GM12891 (cell line): Measurements from ENCODE around the gene ATE1.
A peak's percentile ranks its signal among the peaks of the same experiment; 100 is the strongest.

Experiments
- DNase-seq: peaks from one replicate; pipeline ENCODE4 v3.0.0; 2011; ENCODE audit warnings: low spot score; ENCODE audit not compliant: insufficient read length
- FAIRE-seq: peaks from 2 replicates; lab custom pipeline; 2011; peaks lifted over from hg19 to GRCh38; lab: Jason Lieb, UNC
- PAX5 ChIP-seq: IDR thresholded peaks from 2 replicates; pipeline ENCODE4 v1.6.1; 2011; ENCODE audit warnings: low read length, moderate library complexity, mild to moderate bottlenecking; ENCODE audit not compliant: insufficient read depth, severe bottlenecking
- POLR2A ChIP-seq: IDR thresholded peaks from 2 replicates; pipeline ENCODE4 v1.6.1; 2011; ENCODE audit warnings: low read depth, low read length, control low read depth
- POLR2AphosphoS5 ChIP-seq: IDR thresholded peaks from 2 replicates; pipeline ENCODE4 v1.6.1; 2011; ENCODE audit warnings: low read depth, low read length, control low read depth
- POU2F2 ChIP-seq: IDR thresholded peaks from 2 replicates; pipeline ENCODE4 v1.6.1; 2011; ENCODE audit warnings: low read depth, mild to moderate bottlenecking, control low read depth, low read length, moderate library complexity
- SPI1 ChIP-seq: IDR thresholded peaks from 2 replicates; pipeline ENCODE4 v1.6.1; 2011; ENCODE audit warnings: low read depth, low read length, control low read depth
- TAF1 ChIP-seq: IDR thresholded peaks from 2 replicates; pipeline ENCODE4 v1.6.1; 2011; ENCODE audit warnings: low read depth, low read length, control low read depth

Gene ATE1

DNA sequence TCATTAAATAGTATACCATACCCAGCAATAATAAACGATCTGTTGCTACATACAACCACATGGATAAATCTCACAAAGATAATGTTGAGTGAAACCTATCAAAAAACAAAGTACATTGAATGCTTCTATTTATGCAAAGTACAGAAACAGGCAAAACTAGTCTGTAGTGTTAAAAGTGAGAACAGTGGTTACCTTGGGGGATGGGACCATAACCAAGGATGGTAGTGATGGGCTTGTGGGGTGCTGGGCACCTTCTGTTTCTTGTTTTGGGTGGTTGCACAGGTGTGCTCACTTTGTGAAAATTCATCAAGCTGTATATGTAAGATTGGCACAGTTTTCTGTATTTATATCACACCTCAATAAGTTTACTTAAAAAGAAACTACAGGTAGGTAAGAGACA, 105.7 kb downstream of the ATE1 start:
- FAIRE-seq (no peak), DNase-seq (no peak)
- TF ChIP-seq POU2F2 (no peak), SPI1 (no peak), POLR2A (no peak), POLR2AphosphoS5 (no peak), TAF1 (no peak)

DNA sequence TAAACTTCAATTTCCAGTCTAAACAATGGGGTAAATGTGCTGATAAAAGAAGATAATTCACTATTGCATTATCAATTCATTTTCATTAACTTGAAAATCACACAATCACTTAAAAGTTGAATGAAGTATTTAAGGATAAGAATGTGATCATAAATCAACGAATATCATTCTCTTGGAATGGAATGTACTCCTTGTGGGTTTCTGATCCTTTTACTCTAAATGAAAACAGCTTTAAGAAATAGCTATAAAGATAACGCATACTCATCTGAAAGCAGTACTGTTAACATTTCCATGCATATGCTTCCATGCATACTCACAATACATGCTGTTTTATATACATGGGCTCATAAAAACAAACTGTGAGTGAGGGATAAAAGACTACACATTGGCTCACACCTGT, 108.8 kb downstream of the ATE1 start:
- DNase-seq: no peak
- TF ChIP-seq POLR2AphosphoS5 (no peak), POU2F2 (no peak), SPI1 (no peak), TAF1 (no peak)
- no peak for FAIRE-seq

GRCh38 chr10:121818599-121818998, 109.2 kb downstream of the ATE1 start:
- FAIRE-seq (no peak), DNase-seq (no peak)
- TF ChIP-seq POLR2AphosphoS5 (no peak), PAX5 (no peak), TAF1 (no peak), POLR2A (no peak), SPI1 (no peak), POU2F2 (no peak)

- TF ChIP-seq POU2F2 (no peak), POLR2A (no peak), SPI1 (no peak), TAF1 (no peak), POLR2AphosphoS5 (no peak)
- FAIRE-seq (no peak), DNase-seq (no peak)
Observed at GRCh38 chr10:121816197-121816596, 111.6 kb downstream of the ATE1 start.

- FAIRE-seq (no peak), DNase-seq (no peak)
- TF ChIP-seq SPI1: no peak
- no peak for TF ChIP-seq POU2F2
- no peak for TF ChIP-seq POLR2AphosphoS5
- TF ChIP-seq POLR2A: no peak
- TF ChIP-seq TAF1: no peak
- no peak for TF ChIP-seq PAX5
Observed at GRCh38 chr10:121813857-121814256, 114.0 kb downstream of the ATE1 start.

GRCh38 chr10:121813211-121813815, 114.5 kb downstream of the ATE1 start:
- no peak for DNase-seq
- no peak for TF ChIP-seq POU2F2
- FAIRE-seq: no peak

DNA sequence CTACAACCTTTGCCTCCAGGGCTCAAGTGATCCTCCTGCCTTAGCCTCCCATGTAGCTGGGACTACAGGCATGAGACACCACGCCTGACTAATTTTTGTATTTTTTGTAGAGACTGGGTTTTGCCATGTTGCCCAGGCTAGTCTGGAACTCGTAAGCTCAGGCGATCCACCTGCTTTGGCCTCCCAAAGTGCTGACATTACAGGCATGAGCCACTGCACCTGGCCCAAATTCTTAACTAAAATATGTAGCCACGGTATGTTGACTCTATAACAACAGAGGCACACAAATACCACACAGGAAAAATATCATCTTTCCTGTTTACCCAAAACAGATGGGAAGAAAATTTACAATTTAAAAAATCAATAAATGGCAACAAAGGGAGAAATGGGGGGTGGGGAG, 115.8 kb downstream of the ATE1 start:
- DNase-seq (no peak), FAIRE-seq (no peak)
- no peak for TF ChIP-seq TAF1
- TF ChIP-seq PAX5: no peak
- TF ChIP-seq POLR2AphosphoS5: no peak
- TF ChIP-seq POU2F2: no peak
- no peak for TF ChIP-seq SPI1

GRCh38 chr10:121811386-121811785, 116.4 kb downstream of the ATE1 start:
- TF ChIP-seq SPI1: no peak
- no peak for TF ChIP-seq POLR2AphosphoS5
- no peak for TF ChIP-seq POU2F2
- no peak for TF ChIP-seq PAX5
- no peak for TF ChIP-seq POLR2A
- no peak for TF ChIP-seq TAF1
- DNase-seq (no peak), FAIRE-seq (no peak)

GRCh38 chr10:121808835-121809234, 119.0 kb downstream of the ATE1 start:
- no peak for TF ChIP-seq POLR2AphosphoS5
- TF ChIP-seq SPI1: no peak
- no peak for TF ChIP-seq TAF1
- no peak for TF ChIP-seq POU2F2
- TF ChIP-seq POLR2A: no peak
- no peak for TF ChIP-seq PAX5
- DNase-seq (no peak), FAIRE-seq (peak; percentile 5)

DNA sequence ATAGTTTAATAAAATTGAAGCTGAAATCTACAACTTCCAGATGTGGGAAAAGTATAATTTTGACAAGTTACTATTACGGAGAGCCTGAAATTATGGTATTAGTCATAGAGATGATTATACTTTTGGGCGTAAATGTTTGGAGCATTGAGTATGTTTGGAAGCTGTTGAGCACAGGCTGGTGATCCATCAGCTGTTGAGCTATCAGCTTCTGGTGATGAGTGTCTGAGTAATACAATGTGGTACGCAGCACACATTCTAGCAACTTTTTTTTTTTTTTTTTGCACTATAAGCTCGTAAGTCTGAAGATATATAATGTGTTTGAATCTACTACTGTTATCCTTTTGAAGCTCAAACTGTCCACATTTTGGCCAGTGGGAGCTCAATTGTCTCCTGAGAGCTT, 123.4 kb downstream of the ATE1 start:
- no peak for FAIRE-seq
- DNase-seq: no peak
- TF ChIP-seq POLR2A (no peak), POU2F2 (no peak), SPI1 (no peak), TAF1 (no peak), PAX5 (no peak), POLR2AphosphoS5 (no peak)
